ENCODE measurements around the gene LCE6A.

LCE6A gene

DNA sequence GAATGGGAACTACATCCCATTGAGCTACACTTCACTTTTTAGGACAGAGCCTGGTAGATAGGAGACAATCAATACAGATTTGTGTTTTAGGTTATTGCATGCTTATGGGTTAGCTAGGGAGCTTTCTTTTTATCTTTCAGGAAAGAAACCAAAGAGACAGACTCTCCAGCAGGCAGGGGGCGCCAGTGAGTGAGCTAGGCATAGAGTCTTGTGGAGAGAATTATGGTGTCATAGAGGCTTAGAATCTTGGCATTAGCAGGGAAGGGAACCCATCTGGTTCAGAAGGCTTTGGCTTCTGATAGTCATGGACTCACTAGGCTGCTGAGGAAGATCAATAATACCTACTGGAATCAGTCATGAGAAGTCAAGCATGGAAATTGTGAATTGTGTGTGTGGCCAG, 35.4 kb downstream of the LCE6A start, which contains the start of gene SMCP:
Gene SMCP (plus strand): TSS at position 281 of the 400 bp plus-strand sequence. CDS start 6,101 bp downstream, outside the sequence.
- DNase-seq, result peak; percentile 73

DNA sequence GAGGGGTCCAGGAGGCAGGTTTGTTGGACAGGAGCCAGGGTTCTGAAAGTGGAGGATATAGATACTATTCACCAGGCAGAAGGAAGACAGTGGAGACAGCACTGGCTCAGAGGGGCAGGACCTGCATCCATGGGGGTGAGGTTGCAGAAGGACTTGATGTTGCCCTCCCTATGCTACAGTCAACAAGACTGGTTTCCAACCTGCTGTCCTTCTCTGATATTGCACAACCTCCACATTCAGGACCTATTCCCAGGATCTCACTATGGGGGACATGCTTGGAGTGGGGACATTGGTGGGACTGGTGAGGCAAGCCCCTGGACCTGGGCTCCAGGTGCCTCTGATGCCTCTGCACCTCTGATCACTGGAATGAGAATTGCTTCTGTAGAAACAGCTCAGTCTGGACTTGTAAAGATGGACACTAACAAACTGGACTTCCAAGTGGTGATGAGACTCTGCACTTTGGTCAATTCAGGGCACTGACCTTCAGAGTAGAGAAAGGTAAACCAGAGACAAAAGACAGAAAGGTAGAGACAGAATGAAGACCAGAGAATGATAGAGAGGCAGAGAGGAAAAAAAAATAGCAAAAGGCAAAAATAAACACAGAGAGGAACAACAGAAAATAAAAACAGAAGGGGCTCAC, 37.0 kb downstream of the LCE6A start:
- DNase-seq, result no peak

DNA sequence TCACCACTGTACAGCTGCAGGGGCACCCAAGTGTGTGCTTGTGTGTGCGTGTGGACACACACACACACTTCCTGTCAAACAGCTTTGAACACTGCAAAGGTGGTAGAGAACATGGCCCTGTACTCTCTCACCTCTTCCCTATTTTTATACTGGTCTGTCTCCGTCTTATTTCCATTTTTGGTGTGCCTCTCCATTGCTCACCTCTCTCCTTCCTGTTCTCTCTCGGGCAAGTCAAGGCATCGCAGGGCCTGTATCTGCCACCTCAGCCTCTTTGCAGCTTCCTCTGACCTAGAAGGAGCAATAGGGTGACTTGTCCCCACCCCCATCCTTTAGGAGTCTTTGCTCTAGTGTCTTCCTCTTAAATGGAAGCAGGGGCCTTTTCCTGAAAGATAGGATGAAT, 37.7 kb downstream of the LCE6A start:
- no peak for DNase-seq

DNA sequence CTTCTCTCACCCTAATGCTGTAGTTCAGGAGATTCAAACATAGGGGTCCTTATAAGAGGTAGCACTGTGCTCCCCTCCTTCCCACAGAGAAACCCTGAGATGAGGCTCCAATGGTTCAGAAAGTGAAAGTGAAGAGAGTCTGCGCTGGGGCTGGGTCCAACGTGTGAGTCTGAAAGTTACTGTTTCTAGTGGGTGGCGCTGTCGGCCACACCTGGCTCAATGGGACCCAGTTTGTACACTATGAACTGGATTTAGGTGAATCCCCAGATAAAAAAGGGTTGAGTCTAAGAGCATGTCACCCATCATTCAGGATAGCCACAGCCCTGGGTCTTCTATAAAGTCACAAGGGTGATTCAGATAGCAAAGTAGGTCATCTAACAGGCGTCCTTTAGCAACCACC, 38.3 kb downstream of the LCE6A start:
- no peak for DNase-seq

DNA sequence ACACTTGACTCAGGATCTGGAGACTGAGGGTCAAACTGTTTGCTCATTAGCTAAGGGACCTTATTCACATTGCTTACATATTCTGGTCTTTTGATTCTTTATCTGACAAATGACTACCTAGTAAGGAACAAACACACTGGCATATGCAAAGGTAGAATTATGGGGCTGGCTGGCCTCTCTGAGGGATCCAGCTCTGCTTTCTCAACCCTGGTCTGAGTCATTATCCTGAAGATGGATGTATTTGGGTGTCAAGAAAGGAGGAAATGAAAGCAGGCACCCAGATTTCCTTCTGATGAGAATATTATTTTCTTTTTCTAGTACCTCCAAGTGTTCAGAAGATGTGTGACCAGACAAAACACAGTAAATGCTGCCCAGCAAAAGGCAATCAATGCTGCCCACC, 41.4 kb downstream of the LCE6A start:
- no peak for DNase-seq

DNA sequence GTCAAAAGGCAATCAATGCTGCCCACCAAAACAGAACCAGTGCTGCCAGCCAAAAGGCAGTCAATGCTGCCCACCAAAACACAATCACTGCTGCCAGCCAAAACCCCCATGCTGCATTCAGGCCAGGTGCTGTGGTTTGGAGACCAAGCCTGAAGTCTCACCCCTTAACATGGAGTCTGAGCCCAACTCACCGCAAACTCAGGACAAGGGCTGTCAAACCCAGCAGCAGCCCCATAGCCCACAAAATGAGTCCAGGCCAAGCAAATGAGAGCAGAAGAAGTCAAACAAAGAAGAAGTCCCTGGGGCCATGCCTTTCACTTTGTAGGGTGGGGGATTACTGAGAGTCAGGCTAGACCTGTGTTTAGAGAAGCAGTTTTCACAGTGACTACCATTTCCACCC, 41.9 kb downstream of the LCE6A start:
- DNase-seq, result no peak

DNA sequence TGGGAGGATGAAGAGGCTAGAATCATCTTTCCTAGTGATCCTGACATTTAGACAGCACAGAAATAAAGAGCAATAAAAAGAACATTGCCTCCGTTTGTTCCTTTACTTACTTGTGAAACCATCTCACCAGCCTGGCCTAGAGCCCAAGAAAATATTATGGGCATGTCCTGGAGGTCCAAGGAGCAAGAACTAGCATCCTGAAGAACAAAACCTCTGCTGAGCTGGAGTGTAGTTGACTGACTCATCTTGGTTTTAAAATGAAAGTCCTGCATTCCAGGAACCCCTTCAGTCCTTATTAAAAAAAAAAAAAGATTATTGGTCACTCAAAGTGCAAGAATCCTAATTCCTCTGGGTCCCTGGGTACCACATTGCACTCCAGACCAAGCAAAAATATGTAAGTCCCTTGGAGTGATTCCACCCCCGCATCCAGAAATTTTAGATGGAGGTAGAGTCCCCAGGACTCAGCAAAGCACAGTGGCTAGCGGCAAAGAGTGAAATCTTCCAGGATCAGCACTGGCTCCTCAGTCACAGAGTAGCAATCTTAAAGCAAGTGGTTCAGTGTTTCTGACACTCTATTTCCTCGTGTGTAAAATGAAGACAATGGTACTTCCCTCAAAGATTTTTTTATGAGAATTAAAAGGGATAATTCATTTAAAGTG, 42.4 kb downstream of the LCE6A start:
- DNase-seq, result no peak

DNA sequence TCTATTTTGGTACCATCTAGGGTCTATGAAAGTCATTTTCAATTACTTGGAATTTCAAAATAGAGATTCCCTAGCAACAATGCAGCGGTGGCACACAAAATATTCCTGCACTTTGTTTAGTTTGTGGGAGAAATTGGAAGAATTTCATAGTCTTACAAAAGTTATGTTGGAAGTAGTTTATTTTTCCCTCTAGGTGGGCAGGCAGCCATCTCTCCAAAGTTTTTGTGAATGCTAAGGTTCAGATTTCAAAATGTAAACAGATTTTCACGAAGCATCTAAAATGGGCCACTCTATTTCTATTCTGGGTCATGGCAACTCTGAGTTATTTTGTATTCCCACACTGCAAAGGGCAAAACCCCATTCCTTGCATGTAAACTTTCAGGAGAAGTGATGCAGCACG, 43.4 kb downstream of the LCE6A start:
- DNase-seq, result no peak

DNA sequence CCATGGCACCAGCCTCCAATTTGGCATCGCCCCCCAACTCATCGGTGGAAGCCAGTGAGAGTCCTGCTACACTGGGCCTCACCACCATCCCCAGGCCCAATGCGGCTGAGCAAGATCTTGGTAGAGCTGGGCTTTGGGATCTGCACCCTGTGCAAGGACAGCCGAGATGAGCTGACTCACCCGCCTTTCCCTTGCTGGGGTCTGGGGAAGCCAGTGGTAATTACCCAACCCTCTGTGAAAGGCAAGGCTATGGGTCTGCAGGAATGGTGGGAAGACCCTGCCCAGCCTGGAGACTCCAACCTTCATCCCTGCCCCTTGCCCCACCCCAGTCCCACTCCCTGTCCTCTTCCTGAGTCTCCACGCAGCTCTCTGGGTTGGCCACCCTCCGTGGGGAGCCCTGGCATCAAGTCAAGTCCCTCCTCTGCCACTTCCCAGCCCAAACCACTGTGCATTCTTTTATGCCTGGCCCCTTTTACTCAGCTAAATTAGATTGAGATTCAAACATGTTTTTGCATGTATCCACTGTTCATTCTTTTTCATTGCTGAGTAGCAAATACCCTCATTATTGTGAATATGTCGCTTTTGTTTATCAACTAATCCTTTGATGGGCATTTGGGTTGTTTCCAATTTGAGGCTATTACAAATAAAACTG, 44.2 kb downstream of the LCE6A start:
- DNase-seq, result no peak

DNA sequence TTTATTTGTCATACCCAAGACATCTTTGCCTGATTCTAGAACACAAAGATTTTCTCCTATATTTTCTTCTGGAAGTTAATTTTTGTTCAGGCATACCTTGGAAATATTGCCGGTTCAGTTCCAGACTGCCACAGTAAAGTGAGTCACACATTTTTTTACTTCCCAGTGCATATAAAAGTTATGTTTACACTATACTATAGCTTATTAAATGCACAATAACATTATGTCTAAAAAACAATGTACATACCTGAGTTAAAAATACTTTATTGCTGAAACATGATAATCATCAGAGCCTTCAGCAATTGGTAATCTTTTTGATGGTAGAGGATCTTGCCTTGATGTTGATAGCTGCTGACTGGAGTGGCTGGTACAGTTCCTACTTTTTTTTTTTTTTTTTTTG, 45.5 kb downstream of the LCE6A start:
- DNase-seq, result no peak
